ENCODE results near the gene SLC25A47. TPM values are rescaled to one million over a fixed set of nuclear protein-coding genes. Genes with fewer than 3 reads are reported as not detected.
"Not testable (repeated sequence)": the region's sequence is repeated elsewhere in the genome, so short reads cannot be mapped to it uniquely, and the experiment has no call there.

Gene SLC25A47
- total and polyA plus RNA-seq, 2 experiments from 2014 or later = 0.09 TPM; not detected in 1

DNA sequence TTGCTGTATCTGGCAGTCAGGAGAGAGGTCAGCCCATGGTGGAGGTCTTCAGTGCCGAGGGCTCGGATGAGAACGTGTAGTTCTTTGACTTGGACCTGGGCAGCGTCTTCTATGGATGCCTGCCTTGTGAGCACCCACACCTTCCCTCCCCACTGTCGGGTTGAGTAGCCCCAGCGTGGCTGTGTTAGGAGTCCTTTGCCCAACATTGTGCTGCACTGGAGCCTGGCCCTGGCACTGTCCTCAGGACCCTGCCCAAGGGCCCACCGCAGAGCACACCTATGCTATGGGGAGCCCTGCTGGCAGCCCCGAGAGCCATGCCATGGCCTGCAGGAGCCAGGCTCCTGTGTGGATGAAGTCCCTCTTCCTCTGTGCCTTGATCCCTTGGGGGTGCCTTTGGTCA lies 43.6 kb upstream of the SLC25A47 start:
- Histone ChIP-seq H3K4me1 (ENCODE audit: low read depth) (peaks cover 10% of the 10 kb centered on the region), H3K27ac (no peak overlapping the region), H3K27me3 (no peaks in the 10 kb centered on the region), H3K4me3 (no peak overlapping the region), H3K9me3 (ENCODE audit: low read depth) (no peaks in the 10 kb centered on the region), H3K36me3 (peaks cover 5% of the 10 kb centered on the region)
- TF ChIP-seq, protein P1, sequence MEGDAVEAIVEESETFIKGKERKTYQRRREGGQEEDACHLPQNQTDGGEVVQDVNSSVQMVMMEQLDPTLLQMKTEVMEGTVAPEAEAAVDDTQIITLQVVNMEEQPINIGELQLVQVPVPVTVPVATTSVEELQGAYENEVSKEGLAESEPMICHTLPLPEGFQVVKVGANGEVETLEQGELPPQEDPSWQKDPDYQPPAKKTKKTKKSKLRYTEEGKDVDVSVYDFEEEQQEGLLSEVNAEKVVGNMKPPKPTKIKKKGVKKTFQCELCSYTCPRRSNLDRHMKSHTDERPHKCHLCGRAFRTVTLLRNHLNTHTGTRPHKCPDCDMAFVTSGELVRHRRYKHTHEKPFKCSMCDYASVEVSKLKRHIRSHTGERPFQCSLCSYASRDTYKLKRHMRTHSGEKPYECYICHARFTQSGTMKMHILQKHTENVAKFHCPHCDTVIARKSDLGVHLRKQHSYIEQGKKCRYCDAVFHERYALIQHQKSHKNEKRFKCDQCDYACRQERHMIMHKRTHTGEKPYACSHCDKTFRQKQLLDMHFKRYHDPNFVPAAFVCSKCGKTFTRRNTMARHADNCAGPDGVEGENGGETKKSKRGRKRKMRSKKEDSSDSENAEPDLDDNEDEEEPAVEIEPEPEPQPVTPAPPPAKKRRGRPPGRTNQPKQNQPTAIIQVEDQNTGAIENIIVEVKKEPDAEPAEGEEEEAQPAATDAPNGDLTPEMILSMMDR (IDR thresholded peaks at IDR 0.05; ENCODE audit: low read depth, low read length) = no peak
- DNase-seq (ENCODE audit: low read depth in 1 of 2, low spot score in 1 of 2) = no peak

DNA sequence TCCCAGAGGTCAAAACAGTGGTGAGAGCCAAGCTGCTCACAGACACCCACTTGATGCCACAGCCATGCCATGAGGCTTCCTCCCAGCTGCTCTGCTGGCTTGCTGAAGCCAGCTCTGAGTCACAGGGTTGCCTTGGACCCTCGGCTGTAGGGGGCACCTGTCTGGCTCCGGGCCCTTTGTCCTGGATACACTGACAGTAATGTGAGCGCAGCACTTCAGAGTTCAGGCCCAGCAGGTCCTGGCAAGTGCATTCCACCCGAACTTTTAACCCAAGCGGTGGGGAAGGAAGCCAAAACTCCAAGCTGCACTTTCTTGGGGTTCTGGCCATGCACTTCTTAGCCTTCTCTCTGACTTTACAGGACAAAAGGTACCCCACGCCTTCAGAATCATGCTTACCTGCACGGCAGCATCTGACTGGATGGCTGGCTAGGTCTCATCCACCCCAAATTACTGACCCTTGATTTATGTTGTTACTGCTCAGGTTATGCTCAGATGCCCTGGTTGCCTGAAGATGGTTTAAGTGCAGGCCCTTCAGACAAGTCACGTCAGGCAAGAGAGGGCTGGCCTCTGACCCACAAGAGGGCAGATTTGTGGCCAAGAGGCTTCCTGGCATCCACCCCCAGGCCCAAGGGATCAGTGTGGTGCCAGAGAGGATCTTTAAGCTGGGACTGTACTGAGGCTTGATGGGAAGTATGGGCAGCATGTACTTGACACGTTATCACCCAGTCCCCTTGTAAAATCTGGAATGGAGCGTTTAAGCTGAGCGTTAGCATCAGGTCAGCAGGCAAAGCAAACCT lies 41.7 kb upstream of the SLC25A47 start:
- Histone ChIP-seq H3K4me1 (ENCODE audit: low read depth) (peaks cover 12% of the 10 kb centered on the region), H3K36me3 (peaks cover 5% of the 10 kb centered on the region), H3K27ac (peak overlapping the region; percentile 35), H3K4me3 (no peak overlapping the region), H3K9me3 (ENCODE audit: low read depth) (no peaks in the 10 kb centered on the region), H3K27me3 (no peaks in the 10 kb centered on the region)
- no peak for DNase-seq (ENCODE audit: low read depth in 1 of 2, low spot score in 1 of 2)
- TF ChIP-seq, protein P1 (IDR thresholded peaks at IDR 0.05; ENCODE audit: low read depth, low read length) = no peak

- peaks cover 12% of the 10 kb centered on the region for H3K4me1 ChIP-seq (ENCODE audit: low read depth)
- H3K27ac ChIP-seq = peak overlapping the region; percentile 64
- no peak overlapping the region for H3K4me3 ChIP-seq
- DNase-seq (ENCODE audit: low read depth in 1 of 2, low spot score in 1 of 2) = no peak
- H3K9me3 ChIP-seq (ENCODE audit: low read depth) = no peaks in the 10 kb centered on the region
- TF ChIP-seq, protein P1 (IDR thresholded peaks at IDR 0.05; ENCODE audit: low read depth, low read length) = no peak
- peaks cover 5% of the 10 kb centered on the region for H3K36me3 ChIP-seq
- no peaks in the 10 kb centered on the region for H3K27me3 ChIP-seq
Observed at GRCh38 chr14:100282083-100282350, 41.1 kb upstream of the SLC25A47 start.

GRCh38 chr14:100282766-100283419 lies 40.2 kb upstream of the SLC25A47 start:
- H3K27me3 ChIP-seq = no peaks in the 10 kb centered on the region
- no peaks in the 10 kb centered on the region for H3K9me3 ChIP-seq (ENCODE audit: low read depth)
- no peaks in the 10 kb centered on the region for H3K36me3 ChIP-seq
- peak in 1 of 2 donors; percentile 32 for DNase-seq (ENCODE audit: low read depth in 1 of 2, low spot score in 1 of 2)
- H3K4me3 ChIP-seq = no peak overlapping the region
- TF ChIP-seq, protein P1 (IDR thresholded peaks at IDR 0.05; ENCODE audit: low read depth, low read length) = no peak
- peak overlapping the region; percentile 64 for H3K27ac ChIP-seq
- H3K4me1 ChIP-seq (ENCODE audit: low read depth) = peaks cover 12% of the 10 kb centered on the region

- DNase-seq (ENCODE audit: low read depth in 1 of 2, low spot score in 1 of 2); H3K27me3 ChIP-seq; H3K4me3 ChIP-seq; H3K36me3 ChIP-seq; H3K9me3 ChIP-seq (ENCODE audit: low read depth): not testable (repeated sequence)
- peaks cover 12% of the 10 kb centered on the region for H3K4me1 ChIP-seq (ENCODE audit: low read depth)
- peak overlapping the region; percentile 64 for H3K27ac ChIP-seq
Observed at GRCh38 chr14:100283436-100283835, 39.7 kb upstream of the SLC25A47 start.
